Measurements from ENCODE around the gene NDUFS5. TPM values are rescaled to one million over a fixed set of nuclear protein-coding genes. Genes with fewer than 3 reads are reported as not detected.
A peak's percentile ranks its signal among the peaks of the same experiment; 100 is the strongest.
"Not testable (repeated sequence)": the region's sequence is repeated elsewhere in the genome, so short reads cannot be mapped to it uniquely, and the experiment has no call there.

NDUFS5 gene
- total and polyA plus RNA-seq, 2 donors = 368 to 552 TPM

DNA sequence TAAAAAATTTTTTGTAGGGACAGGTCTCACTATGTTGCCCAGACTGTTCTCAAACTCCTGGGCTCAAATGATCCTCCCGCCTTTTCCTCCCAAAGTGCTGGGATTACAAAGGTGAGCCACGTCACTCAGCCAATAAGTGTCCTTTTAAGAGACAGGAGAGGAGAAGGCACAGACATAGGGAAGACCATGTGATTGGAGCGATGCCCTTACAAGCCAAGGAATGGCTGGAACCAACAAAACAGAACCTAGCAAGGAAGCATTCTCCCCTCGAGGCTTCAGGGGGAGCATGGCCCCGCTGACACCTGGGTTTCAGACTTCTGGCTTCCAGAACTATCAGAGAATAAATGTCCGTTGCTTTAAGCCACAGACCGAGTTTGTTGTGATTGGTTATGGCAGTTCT lies 37.0 kb downstream of the NDUFS5 start:
- H3K36me3 ChIP-seq (ENCODE audit: insufficient read depth) = no peaks in the 10 kb centered on the region
- 70% methylated on average over 7 of the region's 7 CpGs for WGBS
- no peak overlapping the region for H3K27ac ChIP-seq (ENCODE audit: low read depth)

DNA sequence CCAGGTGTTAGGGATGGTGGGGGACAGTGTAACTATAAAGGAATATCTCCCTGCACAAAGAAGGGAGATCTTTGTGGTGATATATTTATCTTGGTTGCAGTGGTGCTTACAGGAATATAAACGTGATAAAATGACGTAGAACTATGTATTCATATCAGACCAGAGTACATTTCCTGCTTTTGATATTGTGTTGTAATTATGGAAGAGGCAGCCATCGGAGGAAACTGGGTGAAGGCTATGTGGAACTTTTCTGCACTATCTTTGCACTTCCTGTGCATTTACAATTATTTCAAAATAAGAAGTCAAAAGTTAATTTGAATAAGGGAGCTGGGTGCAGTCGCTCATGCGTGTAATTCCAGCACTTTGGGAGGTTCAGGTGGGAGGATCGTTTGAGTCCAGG lies 37.6 kb downstream of the NDUFS5 start:
- no peak for DNase-seq (ENCODE audit: extremely low spot score)
- no peak overlapping the region for H3K4me3 ChIP-seq (ENCODE audit: low read depth, low read length)
- WGBS = 54% methylated on average over 6 of the region's 6 CpGs
- no peaks in the 10 kb centered on the region for H3K4me1 ChIP-seq (ENCODE audit: insufficient read depth)
- no peak overlapping the region for H3K27ac ChIP-seq (ENCODE audit: low read depth)
- H3K36me3 ChIP-seq (ENCODE audit: insufficient read depth) = no peaks in the 10 kb centered on the region

More for the DNA sequence above, 37.0 kb downstream of the NDUFS5 start:
- Histone ChIP-seq H3K4me3 (ENCODE audit: low read depth, low read length) (no peak overlapping the region), H3K4me1 (ENCODE audit: insufficient read depth) (no peaks in the 10 kb centered on the region)
- no peak for DNase-seq (ENCODE audit: extremely low spot score)

DNA sequence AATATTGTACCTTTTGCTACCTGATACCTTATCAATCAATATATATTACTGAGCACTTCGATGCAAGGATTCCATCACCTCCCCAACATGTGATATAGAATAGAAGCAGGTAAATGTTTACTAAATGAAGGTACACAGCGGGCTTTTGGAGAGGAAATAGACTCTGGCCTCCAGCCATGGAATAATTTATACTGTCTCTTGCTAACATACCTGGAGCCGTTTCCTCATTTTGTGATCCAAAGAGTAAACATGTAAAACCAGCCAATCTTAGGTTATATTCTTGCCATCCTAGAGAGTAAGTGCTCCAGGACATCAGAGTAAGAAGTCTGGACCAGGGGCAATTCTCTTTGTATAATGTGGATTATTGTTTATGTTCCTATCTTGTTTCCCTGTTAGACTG lies 39.4 kb downstream of the NDUFS5 start:
- Histone ChIP-seq H3K4me1 (ENCODE audit: insufficient read depth) (no peaks in the 10 kb centered on the region), H3K36me3 (ENCODE audit: insufficient read depth) (no peaks in the 10 kb centered on the region), H3K27ac (ENCODE audit: low read depth) (no peak overlapping the region), H3K4me3 (ENCODE audit: low read depth, low read length) (no peak overlapping the region)
- WGBS = 70% methylated on average over 3 of the region's 3 CpGs
- no peak for DNase-seq (ENCODE audit: extremely low spot score)

DNA sequence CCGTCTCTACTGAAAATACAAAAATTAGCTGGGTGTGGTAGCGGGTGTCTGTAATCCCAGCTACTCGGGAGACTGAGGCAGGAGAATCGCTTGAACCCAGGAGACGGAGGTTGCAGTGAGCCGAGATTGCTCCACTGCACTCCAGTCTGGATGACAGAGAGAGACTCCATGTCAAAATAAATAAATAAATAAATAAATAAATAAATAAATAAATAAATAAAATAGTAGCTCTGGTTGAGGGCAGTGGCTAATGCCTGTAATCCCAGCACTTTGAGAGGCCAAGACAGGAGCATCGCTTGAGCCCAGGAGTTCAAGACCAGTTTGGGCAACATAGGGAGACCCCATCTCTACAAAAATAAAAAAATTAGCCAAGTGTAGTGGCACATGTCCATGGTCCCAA lies 42.1 kb downstream of the NDUFS5 start:
- DNase-seq (ENCODE audit: extremely low spot score); H3K4me1 ChIP-seq (ENCODE audit: insufficient read depth); H3K4me3 ChIP-seq (ENCODE audit: low read depth, low read length); H3K36me3 ChIP-seq (ENCODE audit: insufficient read depth); H3K27ac ChIP-seq (ENCODE audit: low read depth): not testable (repeated sequence)
- WGBS = 95% methylated on average over 7 of the region's 7 CpGs

DNA sequence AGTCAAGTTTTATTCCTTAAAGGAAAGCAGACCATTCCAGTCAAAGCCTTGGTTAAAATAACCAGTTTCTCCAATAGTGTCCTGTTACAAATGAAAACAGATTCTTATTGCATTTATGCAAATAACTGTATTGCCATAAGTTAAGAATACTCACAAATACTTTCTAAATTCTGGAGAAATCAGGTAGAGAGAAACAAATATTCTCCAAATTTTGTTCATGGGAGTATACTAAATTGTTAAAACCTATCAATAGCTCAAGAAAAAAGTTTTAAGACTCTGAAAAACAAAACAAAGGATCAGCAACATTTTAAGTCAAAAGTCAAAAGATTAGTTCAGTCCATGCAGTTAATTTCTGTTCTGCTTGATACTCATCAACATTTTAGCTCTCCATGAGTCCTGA lies 45.4 kb downstream of the NDUFS5 start:
- not testable (repeated sequence) for DNase-seq (ENCODE audit: extremely low spot score); H3K4me3 ChIP-seq (ENCODE audit: low read depth, low read length); H3K27ac ChIP-seq (ENCODE audit: low read depth); H3K4me1 ChIP-seq (ENCODE audit: insufficient read depth); H3K36me3 ChIP-seq (ENCODE audit: insufficient read depth)

DNA sequence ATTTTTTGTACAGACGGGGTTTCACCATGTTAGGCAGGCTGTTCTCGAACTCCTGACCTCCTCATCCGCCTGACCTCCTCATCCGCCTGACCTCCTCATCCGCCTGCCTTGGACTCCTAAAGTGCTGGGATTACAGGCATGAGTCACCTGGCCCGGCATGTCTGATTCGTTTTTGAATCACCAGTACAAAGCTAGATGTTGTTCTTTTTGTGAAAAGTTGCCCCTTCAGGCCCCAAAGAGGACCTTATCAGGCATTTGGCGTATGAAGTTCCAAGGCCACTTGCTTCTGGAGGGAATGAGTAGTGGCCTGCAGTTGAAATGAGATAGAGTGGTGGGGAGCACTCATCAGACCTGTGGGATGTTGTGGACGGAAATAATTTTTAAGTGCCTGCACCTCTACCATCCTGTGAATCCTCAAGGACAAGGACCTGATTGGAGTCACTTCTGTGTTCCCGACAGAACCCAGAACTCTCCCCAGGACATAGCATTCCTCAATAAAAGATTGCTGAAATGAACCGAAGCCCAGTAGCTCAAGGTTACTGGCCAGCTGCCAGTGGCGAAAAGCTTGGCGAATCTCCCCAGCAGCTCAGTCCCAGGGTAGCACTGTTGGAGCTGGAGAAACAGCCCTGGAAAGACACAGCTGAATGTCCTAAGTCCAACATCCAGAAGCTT lies 50.1 kb downstream of the NDUFS5 start:
- H3K4me3 ChIP-seq (ENCODE audit: low read depth, low read length) = no peak overlapping the region

DNA sequence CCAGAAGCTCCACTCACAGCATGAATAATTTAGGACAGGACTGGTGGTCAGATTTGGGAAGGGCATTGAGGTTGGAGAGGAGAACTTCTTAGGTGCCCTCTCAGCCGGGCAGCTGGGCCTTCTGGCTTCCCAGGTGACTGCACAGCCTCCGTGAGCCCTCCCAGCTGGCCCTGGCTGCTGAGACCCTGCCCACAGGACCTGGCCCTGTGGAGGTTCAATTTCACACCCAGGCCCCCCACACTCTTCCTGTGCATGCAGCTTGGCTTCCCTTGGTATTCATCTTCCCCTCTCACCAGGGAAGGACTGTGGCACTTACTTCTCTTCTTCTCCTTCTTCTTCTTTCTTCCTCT lies 50.6 kb downstream of the NDUFS5 start:
- Histone ChIP-seq H3K27ac (ENCODE audit: low read depth) (no peak overlapping the region), H3K4me1 (ENCODE audit: insufficient read depth) (peaks cover 3% of the 10 kb centered on the region), H3K36me3 (ENCODE audit: insufficient read depth) (no peaks in the 10 kb centered on the region), H3K4me3 (ENCODE audit: low read depth, low read length) (no peak overlapping the region)
- 76% methylated on average over 2 of the region's 2 CpGs for WGBS
- no peak for DNase-seq (ENCODE audit: extremely low spot score)

More for the DNA sequence above, 50.1 kb downstream of the NDUFS5 start:
- Histone ChIP-seq H3K27ac (ENCODE audit: low read depth) (no peak overlapping the region), H3K36me3 (ENCODE audit: insufficient read depth) (no peaks in the 10 kb centered on the region), H3K4me1 (ENCODE audit: insufficient read depth) (no peaks in the 10 kb centered on the region)
- no peak for DNase-seq (ENCODE audit: extremely low spot score)
- 48% methylated on average over 13 of the region's 13 CpGs for WGBS

DNA sequence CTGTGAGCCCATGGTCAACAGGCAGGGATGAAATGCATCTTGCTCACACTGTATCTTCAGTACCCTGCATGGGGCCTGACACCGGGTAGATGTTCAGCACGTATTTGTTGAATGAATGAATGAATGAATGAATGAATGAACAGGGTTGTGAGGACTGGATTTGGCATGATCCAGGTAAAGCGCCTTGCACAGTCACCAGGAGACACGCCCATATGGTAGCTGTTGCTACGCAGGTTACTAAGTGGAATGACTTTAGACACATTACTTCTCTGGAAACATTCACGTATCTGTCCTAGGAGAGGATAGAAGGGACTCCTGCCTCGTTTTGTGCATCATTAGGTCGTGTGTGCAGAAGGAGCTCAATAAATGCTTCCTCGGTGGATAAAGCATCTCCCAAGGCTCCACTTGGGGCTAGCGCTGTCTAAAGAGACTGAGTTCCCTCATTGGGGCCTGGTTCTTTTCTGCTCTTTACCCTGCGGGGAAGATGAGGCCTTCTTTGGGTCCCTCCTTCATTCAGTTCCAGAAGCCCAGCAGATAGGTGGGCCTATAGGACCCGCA lies 54.2 kb downstream of the NDUFS5 start:
- Histone ChIP-seq H3K4me3 (ENCODE audit: low read depth, low read length) (peak overlapping the region; percentile 64), H3K27ac (ENCODE audit: low read depth) (no peak overlapping the region), H3K36me3 (ENCODE audit: insufficient read depth) (no peaks in the 10 kb centered on the region), H3K4me1 (ENCODE audit: insufficient read depth) (peaks cover 3% of the 10 kb centered on the region)
- DNase-seq (ENCODE audit: extremely low spot score) = no peak
- WGBS = 76% methylated on average over 12 of the region's 12 CpGs

DNA sequence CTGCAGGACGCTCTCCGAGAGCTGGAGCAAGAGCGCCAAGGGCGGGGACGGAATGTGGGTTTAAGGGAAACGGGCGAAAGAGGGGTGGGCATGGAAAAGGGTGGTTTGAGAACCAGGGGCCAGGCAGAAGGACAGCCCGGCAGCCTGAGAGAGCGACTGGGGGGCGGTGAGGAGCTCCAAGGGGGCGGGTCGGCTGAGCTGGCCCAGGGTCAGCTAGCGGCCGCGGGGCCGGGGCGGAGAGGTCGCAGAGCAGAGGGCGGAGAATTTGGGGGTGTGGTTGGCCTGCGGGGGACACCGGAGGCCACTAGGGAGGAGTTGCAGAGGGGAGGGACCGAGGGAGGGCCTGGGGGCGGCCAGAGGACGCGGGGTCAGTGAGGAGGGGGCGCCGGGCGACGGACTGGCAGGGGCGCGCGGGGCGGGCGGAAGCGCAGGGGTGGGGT lies 54.7 kb downstream of the NDUFS5 start:
- Histone ChIP-seq H3K4me1 (ENCODE audit: insufficient read depth) (peaks cover 3% of the 10 kb centered on the region), H3K36me3 (ENCODE audit: insufficient read depth) (no peaks in the 10 kb centered on the region), H3K27ac (ENCODE audit: low read depth) (no peak overlapping the region), H3K4me3 (ENCODE audit: low read depth, low read length) (peak overlapping the region; percentile 64)
- DNase-seq (ENCODE audit: extremely low spot score) = no peak
- 6% methylated on average over 35 of the region's 35 CpGs for WGBS

DNA sequence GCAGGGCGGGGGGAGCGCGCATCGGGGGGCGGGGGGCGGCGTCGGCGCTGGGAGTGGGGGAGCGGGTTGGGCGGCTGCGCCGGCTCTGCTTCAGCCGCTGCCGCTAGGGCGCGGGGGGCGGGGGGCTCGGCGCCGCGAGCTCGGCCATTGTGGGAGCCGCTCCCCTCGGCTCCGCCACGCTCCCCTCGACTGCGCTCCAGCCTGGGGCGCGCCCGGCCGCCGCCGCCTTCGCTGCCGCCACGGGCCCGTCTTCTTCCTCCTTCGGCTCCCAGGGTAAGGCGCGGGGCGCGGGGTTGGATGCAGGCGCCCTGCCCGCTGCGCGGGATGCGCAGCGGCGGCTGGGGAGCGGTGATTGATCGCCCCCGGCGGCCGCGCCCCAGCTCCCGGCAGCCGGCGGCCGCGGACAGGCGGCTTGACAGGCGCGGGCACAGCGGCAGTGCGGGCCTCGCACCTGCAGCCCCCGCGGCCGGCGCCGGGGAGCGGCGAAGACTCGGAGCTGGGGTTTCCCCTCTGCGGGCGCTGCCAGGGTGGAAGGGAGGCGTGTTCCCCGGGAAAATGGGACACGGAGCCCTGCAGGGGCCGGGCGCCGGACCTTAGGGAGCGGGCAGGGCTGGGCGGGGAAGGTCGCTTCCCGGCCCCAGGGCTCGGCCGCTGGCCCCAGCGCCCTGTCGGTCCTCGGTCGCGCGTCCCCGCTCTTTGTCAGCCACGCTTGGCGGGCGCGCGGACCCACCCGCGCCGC lies 55.3 kb downstream of the NDUFS5 start:
- no peak for DNase-seq (ENCODE audit: extremely low spot score)
- Histone ChIP-seq H3K4me1 (ENCODE audit: insufficient read depth) (peaks cover 3% of the 10 kb centered on the region), H3K27ac (ENCODE audit: low read depth) (no peak overlapping the region), H3K36me3 (ENCODE audit: insufficient read depth) (no peaks in the 10 kb centered on the region), H3K4me3 (ENCODE audit: low read depth, low read length) (peak overlapping the region; percentile 64)
- under 1% methylated on average over 105 of the region's 105 CpGs for WGBS

DNA sequence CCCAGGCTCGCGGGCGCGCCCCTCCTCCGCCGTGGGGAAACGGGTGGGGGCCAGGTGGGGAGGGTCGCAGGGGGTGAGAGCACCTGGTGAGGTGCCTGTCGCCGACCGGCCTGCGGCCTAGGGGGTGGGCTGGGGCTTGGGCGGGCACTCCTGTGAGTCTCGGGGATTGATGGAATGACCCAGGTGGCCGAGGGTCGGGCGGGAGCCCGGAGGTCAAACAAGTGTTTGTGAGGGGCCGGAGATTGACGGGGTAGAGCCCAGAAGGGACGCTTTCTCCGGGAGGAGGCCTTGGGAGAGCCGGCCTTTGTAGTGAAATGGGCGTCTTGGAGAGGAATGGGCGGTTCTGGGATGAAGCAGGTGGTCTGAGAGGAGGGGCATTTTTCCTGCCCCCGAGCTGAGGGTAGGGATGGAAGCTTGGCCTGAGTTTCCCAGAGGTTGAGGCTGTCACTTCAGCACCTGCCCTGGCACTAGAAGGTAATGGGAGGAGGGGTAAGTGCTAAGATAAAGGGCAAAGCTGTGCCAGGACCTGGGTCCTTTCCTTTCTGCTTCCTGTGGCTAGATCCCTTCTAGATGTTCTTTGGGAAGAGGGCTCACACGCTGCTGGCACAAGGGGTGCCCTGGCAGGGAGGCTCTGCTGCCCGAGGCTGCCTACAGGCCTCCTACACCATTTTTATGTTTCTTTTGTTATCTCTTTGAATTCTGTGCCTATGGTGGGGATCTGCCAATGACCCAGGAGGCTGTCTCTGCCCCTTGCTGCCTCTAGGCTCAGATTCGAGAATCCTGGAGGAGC lies 56.1 kb downstream of the NDUFS5 start:
- Histone ChIP-seq H3K27ac (ENCODE audit: low read depth) (no peak overlapping the region), H3K4me1 (ENCODE audit: insufficient read depth) (peaks cover 3% of the 10 kb centered on the region), H3K4me3 (ENCODE audit: low read depth, low read length) (peak overlapping the region; percentile 64), H3K36me3 (ENCODE audit: insufficient read depth) (no peaks in the 10 kb centered on the region)
- WGBS = 19% methylated on average over 29 of the region's 29 CpGs
- no peak for DNase-seq (ENCODE audit: extremely low spot score)

DNA sequence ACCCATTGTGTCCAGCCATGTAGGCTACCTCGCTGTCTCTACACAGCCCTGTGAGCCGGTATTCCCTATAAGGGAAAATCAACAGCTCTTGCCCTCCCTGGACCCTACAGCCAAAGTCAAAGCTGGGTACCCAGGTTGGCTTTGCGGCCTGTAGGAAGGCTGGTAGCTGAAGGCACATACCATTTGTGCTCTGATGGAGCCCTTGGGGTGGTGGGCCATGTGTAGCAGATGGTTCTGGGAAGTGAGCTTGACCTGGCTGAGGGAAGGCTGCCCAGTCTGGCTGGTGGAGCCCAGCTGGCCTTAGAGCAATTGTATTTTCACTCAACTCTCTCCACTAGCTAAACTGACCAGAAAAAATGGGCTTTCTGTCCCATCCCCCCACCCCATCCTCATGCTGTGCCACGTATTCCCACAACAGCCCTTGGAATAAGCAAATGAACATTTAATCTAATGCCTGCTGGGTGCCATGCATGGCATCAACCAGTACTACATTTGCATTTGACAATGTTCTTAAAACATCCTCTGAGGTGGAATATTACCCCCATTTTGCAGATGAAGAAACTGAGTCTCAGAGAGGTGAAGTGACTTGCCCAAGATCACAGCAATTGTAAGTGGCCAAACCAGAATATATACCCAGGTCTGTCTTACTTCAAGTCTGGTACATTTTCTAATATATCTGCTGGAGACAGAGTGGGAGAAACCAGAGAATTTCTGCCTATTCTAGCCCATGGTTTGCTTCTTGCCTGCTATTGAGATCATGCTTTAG lies 56.8 kb downstream of the NDUFS5 start:
- no peaks in the 10 kb centered on the region for H3K36me3 ChIP-seq (ENCODE audit: insufficient read depth)
- 97% methylated on average over 4 of the region's 4 CpGs for WGBS
- no peak overlapping the region for H3K27ac ChIP-seq (ENCODE audit: low read depth)
- H3K4me3 ChIP-seq (ENCODE audit: low read depth, low read length) = no peak overlapping the region
- peaks cover 3% of the 10 kb centered on the region for H3K4me1 ChIP-seq (ENCODE audit: insufficient read depth)
- no peak for DNase-seq (ENCODE audit: extremely low spot score)

DNA sequence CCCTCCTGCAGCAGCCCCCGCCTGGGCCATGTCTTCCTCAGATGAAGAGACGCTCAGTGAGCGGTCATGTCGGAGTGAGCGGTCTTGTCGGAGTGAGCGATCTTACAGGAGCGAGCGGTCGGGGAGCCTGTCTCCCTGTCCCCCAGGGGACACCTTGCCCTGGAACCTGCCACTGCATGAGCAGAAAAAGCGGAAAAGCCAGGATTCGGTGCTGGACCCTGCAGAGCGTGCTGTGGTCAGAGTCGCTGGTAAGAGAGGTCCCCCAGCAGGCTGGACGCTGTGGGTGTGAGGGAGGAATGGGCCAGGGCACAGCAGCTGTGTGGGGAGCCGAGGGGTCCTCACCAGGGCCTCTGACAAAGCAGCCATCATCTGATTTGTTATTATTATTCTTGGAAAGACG lies 58.0 kb downstream of the NDUFS5 start:
- 94% methylated on average over 17 of the region's 17 CpGs for WGBS
- no peaks in the 10 kb centered on the region for H3K36me3 ChIP-seq (ENCODE audit: insufficient read depth)
- DNase-seq (ENCODE audit: extremely low spot score) = no peak
- H3K4me3 ChIP-seq (ENCODE audit: low read depth, low read length) = no peak overlapping the region
- H3K27ac ChIP-seq (ENCODE audit: low read depth) = no peak overlapping the region
- H3K4me1 ChIP-seq (ENCODE audit: insufficient read depth) = peaks cover 3% of the 10 kb centered on the region

All from urinary bladder (tissue), 4 donors.